Sigmoid colon (tissue), 4 donors: Measurements from ENCODE around the gene CSH2.

Experiments
- CTCF ChIP-seq, 4 experiments: fragments of 450-650 bp in 3 of 4; fragments of 200-600 bp in 1 of 4; IDR thresholded peaks; one replicate each; pipeline ENCODE4 v1.5.1; 2016 to 2019; ENCODE audit warnings: antibody characterized with exemption in 4 of 4, mild to moderate bottlenecking in 3 of 4, moderate library complexity in 2 of 4
- POLR2A ChIP-seq, 2 donors: fragments of 450-650 bp; IDR thresholded peaks; one replicate each; pipeline ENCODE4 v1.6.1; 2016; ENCODE audit warnings: antibody characterized with exemption in 2 of 2, mild to moderate bottlenecking in 2 of 2, moderate library complexity in 2 of 2
- POLR2AphosphoS5 ChIP-seq, 4 donors: sonication (generic); formaldehyde crosslinking; IDR thresholded peaks; one replicate each; pipeline ENCODE4 v1.6.1; 2017; ENCODE audit warnings: antibody characterized with exemption in 4 of 4

GRCh38 chr17:63841350-63842172 lies 31.9 kb downstream of the CSH2 start:
- no peak for TF ChIP-seq POLR2A (IDR thresholded peaks at IDR 0.05)
- TF ChIP-seq CTCF (IDR thresholded peaks at IDR 0.05): no peak
- TF ChIP-seq POLR2AphosphoS5 (IDR thresholded peaks at IDR 0.05): no peak
